ENCODE measurements around the gene ITPR1.

The ITPR1 gene

GRCh38 chr3:4797201-4797705 is 304.1 kb downstream of the ITPR1 start:
- no peak for DNase-seq

DNA sequence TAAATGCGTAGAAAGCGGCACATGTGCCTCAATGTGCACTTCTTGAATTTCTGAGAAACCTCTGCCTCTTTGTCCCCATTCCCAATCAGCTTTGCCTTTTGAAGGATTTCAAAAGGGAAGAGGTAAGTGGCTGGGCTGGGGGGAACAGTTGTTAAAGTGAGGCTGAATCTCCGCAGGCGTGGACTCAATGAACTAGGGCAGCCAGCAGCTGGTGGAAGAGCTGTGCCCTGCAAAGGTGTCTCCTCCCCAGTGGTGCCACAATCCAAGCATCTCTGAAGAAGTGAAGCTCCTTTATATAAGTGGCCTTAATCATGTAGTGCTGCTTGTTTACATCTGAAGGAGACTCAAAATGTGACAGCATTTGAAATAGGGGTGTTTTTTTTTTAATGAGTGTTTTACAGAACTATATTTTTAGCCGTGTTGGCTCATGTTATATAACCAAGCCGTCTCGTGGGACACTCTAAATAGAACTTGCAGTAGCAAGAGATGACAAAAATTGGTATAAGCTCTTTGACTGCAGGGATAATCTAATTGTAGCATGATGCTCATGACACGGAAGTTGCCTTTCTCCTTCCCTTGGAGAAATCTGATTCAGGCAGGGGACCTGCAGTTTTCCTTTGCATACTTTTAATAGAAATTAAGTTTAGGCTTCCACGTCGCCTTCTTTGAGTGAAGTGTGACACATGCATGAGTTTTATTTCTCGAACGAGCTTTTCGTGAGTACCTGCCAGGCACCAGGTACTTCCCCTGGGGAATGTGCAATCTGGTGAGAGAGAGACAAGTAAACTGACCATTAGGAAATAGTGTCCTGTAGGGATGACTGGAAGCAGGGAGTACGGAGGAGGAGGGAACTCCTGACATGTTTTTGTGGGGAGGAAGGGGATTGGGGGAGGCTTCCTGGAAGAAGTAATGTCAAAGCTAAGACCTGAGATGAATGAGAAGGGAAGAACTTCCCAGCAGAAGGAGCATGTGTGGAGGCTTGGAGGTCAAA is 306.4 kb downstream of the ITPR1 start:
- no peak for DNase-seq

GRCh38 chr3:4800595-4800994 is 307.4 kb downstream of the ITPR1 start:
- no peak for DNase-seq

DNA sequence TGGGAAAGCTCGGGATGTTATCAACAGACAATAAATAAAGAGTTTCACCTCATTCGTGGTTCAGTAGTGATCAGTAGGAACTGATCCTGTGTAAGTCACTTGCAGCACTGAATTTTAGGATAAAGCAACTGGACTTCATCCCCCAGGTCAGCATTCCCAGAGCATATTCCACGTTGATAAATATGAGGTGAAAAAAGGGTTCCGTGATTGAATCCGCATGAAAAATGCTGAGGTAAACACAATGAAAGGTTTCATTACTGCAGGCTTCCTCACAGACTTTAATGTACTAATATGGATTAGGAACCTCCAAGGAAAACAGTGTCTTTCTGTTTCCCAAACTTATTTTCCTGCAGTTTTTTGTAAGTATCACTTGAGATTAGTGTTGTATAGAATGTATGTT is 308.7 kb downstream of the ITPR1 start:
- no peak for DNase-seq

- no peak for DNase-seq
Measured at GRCh38 chr3:4802903-4803302, 309.8 kb downstream of the ITPR1 start.

DNA sequence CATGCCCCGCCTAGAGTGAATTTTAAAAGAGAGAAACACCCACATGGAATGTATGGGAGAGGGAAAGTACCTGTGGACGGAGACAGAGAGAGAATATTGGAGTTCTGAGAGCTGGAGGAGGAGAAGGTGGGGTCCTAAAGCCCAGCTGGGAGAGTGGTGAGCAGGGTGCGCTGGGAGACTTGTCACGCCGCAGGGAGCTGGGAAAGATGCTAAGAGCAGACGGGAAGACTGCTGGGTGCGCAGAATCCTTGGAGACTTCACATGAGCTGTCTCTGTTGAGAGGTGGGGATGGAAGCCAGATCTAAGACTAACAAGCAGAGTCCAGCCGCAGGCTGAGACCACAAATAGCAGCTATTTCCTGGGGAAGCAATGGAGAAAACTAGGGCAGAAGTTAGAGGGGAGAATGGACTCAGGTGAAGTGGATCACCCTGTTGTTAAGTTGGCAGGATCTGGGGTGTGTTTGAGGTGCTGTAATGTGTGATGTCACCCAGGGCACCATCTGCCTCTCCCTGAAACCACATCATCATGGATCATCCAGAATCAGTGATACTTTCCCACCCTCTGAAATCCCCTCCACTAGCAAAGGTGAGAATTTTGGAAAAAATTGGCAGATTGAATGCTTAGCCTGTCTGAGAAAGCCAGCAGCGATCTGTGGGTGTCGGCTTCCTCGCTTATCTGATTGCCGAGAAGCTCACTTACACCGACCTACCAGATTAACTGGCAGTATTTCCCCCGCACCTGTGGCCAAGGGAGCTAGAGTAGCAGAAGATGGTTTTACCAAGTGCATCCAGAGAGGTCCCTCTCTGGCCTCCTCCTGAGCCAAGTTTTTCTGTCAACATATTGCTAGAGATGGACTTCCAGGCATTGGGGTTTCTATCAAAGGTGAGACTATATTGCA is 311.3 kb downstream of the ITPR1 start:
- peak in 1 of 2 donors; percentile 33 for DNase-seq

- no peak for DNase-seq
Measured at GRCh38 chr3:4805662-4806061, 312.5 kb downstream of the ITPR1 start.

DNA sequence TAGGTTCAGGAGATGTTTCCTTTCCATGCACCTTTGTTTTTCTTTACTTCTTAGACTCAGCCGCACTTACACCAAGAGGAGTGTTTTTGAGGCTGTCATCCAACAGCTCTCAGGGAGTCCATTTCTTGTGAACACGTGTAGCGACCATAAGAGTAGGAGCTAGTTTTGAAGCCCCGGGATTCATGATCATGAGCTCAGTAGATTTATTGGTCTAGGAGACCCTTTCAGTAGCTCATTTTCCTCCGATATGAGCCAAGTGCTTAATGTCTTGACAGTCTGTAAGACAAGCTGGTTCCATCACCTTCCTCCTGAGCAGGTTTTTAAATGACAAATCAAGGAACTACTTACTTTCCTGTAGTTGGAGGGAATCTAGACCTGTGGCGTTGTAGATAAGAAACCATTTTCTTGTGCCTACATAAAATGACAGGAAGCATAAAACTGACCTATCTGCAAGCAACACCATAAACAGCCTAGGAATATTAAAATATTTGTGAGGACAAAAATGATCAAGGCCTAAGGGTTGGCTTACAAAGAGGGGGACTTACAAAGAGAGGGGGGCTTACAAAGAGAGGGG is 313.5 kb downstream of the ITPR1 start:
- no peak for DNase-seq

DNA sequence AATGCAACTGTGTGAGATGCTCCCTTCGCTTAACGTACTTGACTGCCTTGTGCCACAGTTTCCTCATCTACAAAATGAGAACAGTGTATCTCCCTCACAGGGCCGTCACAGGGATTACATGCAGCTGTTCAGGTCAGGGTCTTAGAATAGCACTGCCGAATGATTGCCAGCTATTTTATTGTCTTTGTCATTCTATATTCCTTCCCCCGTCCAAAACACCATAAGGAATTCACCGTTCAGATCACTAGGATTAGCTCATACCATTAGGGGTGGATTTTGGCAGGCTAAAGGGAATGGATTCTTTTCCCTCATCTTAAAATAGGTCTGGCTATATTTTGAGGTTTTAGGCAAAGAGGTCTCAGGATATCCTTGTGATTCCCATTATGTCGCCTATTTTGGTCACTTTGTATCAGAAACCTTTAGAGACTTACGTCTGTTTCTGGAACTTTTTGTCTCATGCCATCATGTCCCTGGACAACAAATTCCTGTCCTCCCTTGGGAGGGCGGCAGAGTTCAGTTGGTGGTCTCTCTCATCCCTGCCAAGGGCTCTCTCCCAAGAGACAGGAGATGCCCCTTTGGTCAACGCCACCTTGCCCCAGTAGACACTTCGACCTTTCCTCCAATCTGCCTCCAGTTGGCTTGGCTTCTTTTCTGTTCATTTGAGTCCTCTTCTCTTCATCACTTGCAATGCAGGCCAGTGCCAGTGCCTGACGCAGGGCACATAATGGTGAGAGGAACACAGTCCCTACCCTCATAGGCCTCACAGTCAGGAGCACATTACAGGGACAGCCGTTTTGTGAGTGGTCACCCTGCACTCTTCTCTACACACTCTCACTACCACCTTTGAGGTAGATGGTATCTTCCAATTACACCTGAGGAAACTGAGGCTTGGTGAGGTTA is 314.5 kb downstream of the ITPR1 start:
- no peak for DNase-seq

DNA sequence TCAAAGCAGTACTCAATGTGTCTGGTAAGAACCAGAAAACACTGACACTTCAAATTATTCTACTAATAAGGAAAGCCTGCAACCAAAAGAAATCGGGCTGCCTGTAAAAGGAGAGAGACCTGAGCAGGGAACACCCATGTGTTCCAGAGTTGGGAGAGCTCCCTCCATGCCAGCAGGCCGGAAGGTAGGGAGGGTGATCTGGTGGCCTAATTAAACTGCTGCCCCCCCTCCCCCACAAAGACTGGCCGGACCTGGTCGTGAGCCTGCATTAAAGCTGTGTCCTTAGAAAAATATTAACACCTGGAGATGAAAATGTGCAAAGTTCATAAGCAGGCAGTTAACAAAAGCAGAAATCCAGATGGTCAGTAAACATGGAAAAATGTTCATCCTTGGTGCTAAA is 315.5 kb downstream of the ITPR1 start:
- DNase-seq: no peak

DNA sequence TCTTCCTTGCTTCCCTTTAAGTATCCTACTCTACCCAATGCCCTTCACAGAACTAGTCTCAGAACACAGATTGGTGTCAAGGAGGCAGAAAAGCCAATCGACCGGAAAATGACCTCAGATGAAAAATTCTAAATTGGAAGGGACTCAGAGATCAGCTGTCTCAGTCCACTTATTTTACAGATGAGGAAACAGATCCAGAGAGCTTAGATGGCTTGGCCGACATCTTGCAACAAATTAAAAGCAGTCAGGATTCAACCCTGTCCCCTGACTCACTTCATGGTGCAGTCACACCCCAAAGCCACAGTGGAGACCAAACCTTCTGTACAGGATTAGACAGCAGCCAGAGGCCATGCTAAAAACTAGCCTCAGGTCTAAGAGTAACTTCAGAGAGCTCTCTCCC is 316.8 kb downstream of the ITPR1 start:
- no peak for DNase-seq

GRCh38 chr3:4812591-4812990 is 319.4 kb downstream of the ITPR1 start:
- no peak for DNase-seq

DNA sequence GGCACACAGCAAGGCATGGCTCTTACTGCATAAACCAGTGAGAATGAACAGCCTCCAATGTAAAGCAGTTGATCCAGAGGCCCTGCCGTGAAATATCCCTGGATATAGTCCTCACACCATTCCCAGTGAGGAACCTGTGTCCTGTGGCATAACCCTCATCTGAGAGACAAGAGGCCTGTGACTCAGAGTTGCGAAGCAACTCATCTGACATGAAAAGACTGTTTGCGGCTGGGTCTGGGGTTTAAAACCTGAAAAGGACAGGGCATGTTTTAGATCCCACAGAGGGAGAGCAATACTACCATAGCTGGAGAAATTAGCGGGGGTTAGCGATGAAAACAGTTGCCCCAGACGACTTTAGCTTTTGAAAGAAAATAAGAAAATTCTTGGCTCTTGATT is 320.8 kb downstream of the ITPR1 start:
- no peak for DNase-seq

GRCh38 chr3:4814305-4814903 is 321.3 kb downstream of the ITPR1 start:
- peak in 1 of 2 donors; percentile 38 for DNase-seq

GRCh38 chr3:4814904-4815574 is 321.9 kb downstream of the ITPR1 start:
- no peak for DNase-seq

DNA sequence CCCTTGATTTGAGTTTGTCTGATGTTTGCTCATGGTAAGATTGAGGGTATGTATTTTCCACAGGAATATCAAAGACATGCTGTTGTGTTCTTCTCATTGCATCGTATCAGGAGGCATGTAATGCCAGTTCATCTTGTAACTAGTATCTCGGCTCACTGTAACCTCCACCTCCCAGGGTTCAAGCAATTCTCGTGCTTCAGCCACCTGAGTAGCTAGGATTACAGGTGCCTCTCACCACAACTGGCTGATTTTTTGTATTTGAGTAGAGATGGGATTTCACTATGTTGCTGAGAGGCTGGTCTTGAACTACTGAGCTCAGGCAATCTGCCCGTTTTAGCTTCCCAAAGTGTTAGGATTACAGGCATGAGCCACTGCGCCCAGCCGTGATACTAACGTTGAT is 323.2 kb downstream of the ITPR1 start:
- no peak for DNase-seq

- no peak for DNase-seq
Measured at GRCh38 chr3:4816718-4817117, 323.6 kb downstream of the ITPR1 start.

DNA sequence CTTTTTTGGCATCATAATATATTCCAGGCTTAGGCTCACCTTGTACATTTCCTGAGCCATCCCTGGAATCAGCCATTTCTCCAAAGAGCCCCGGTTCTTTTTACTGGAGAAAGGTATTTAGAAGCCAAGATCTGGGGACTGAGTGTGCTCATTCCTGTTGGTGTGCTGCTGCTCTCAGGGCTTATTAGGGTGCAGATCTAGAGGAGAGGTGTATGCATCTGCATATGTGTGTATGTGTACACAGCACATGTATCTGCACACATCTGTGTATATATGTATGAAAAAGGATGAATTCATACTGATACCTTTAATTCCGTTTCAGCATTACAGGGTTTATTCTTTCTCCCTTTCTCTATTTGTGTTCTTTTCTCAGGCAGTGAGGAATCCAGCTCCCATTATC is 324.0 kb downstream of the ITPR1 start:
- no peak for DNase-seq

DNA sequence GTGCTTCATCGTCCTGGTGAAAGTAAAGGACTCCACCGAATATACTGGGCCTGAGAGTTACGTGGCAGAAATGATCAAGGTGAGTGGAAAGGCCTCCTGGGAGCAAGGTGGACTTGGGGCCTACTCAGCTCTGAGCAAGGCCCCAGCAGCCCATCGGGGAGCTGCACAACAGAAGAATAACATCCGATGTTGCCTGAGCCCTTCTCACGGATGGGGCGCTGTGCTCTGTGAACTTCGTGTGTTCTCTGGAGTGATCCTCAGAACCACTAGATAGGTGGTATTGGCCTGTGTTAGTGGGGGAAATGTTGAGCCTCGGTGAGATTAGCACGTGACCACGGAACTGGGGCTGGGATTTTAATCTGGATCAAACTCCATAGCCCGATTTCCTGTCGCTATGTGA is 325.0 kb downstream of the ITPR1 start:
- no peak for DNase-seq

GRCh38 chr3:4818986-4819693 is 326.0 kb downstream of the ITPR1 start:
- no peak for DNase-seq
